Pancreas (tissue), 10 donors: ENCODE results near the gene ARHGDIB. TPM values are rescaled to one million over a fixed set of nuclear protein-coding genes. Genes with fewer than 3 reads are reported as not detected.

ENCODE experiments used
- ATAC-seq, 4 donors: fragments of 200-7000 bp; cut with Tn5 transposase; one replicate each; pipeline versions ENCODE4 v1.8.0 to v1.9.1; 2020; ENCODE audit warnings: mild to moderate bottlenecking in 4 of 4, moderate library complexity in 4 of 4
- DNase-seq, 6 donors: peaks; one replicate each; pipeline ENCODE4 v3.0.0-alpha.2; 2020
- FAIRE-seq: peaks from 2 replicates; lab custom pipeline; 2012; peaks lifted over from hg19 to GRCh38; lab: Jason Lieb, UNC
- H3K27ac ChIP-seq, 4 donors: fragments of 200-600 bp; sonication (generic); 1 replicate in 3 of 4; 2 replicates in 1 of 4; pipeline versions ENCODE4 v1.5.0 to v1.8.0; 2020
- H3K27me3 ChIP-seq, 4 donors: fragments of 200-600 bp; one replicate each; pipeline ENCODE4 v1.8.0; 2021
- H3K36me3 ChIP-seq, 3 donors: fragments of 200-600 bp; sonication (generic) in 1 of 3; one replicate each; pipeline versions ENCODE4 v1.5.0 to v1.8.0; 2020 to 2021
- H3K4me1 ChIP-seq, 3 donors: fragments of 200-600 bp; one replicate each; pipeline ENCODE4 v1.8.0; 2021
- H3K4me3 ChIP-seq, 4 donors: fragments of 200-600 bp; sonication (generic) in 2 of 4; one replicate each; pipeline versions ENCODE4 v1.5.0 to v1.8.0; 2020 to 2021
- H3K9me3 ChIP-seq, 4 donors: fragments of 200-600 bp; one replicate each; pipeline ENCODE4 v1.8.0; 2021
- WGBS, 2 donors: extraction: QIAGEN DNeasy Blood & Tissue Kit; methylation state at CpG; one replicate each; pipeline ENCODE4 v1.1.7; 2013; 5-methylcytosine and 5-hydroxymethylcytosine counted together
- intact Hi-C, 3 donors: fragments of 100-400 bp; cut with DNase I; formaldehyde crosslinking; loops; one replicate each; pipeline versions ENCODE4 v1.11.1 to v1.14.2; 2022
- polyA plus RNA-seq, 2 donors: library from polyadenylated mRNA; stranded (reverse); fragments of 200-250 nt; gene quantifications; one replicate each; pipeline ENCODE4 v1.2.3, GENCODE V29; 2013
- total RNA-seq, 6 donors: library from RNA; stranded (reverse); fragmentation: NEBNext Ultra II Directional in 4 of 6; extraction: Animal tissue kit (Norgen Biotek cat#: 25700) in 4 of 6; gene quantifications; one replicate each; pipeline versions ENCODE4 v1.2.1 to v1.2.4, GENCODE V29; 2021 to 2023
- TF ChIP-seq, protein P1 (sequence below), 4 donors: fragments of 200-600 bp; sonication (generic) in 3 of 4; IDR thresholded peaks; one replicate each; pipeline versions ENCODE4 v1.5.0 to v1.8.0; 2021; ENCODE audit warnings: antibody characterized with exemption in 4 of 4
- donor health status: healthy with polysubstance abuse.
- donor health status: DM: no; HTN: no; CAD: no; lungs with moderate emphysema.
- donor health status: DM: no; HTN: no; CAD: no.
- donor health status: control.
- donor health status: control.
- donor health status: Bipolar disorder and iron deficiency.
- donor health status: DM: yes; HTN: yes; CAD: no.
- donor health status: DM: no; HTN: no; CAD: no.
- donor health status: DM: no; HTN: no; CAD: no.
- donor health status: DM: yes; HTN: yes; CAD: no.

The ARHGDIB gene
- total and polyA plus RNA-seq, 8 donors, result 5.8 to 54.8 (median 23.4) TPM

DNA sequence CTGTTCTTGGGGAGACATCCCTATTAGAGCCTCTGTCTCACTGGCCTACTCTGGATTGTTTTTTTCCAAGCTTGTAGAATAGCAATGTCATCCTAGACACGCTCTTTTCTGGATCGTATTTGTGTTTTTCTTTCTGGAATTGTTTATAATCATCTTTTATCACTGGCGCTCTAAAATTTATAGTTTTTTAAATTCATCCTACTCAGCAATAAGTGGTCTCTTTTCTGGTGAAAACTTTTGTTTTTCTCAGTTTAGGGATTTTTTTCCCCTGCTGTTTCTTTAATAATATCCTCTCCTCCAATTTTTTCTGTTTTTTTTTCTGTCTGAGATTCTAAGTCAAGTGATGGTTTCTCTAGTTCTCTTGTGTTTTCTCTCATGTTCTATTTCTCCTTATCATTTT is 36.6 kb upstream of the ARHGDIB start:
- Histone ChIP-seq H3K36me3 (no peaks in the 10 kb centered on the region), H3K9me3 (no peaks in the 10 kb centered on the region), H3K27me3 (no peaks in the 10 kb centered on the region), H3K27ac (no peak overlapping the region), H3K4me1 (peaks cover 0 to 9% (median 0%) of the 10 kb centered on the region in 3 donors), H3K4me3 (no peak overlapping the region)
- 85 to 90% methylated on average over 3 of the region's 3 CpGs for WGBS, 2 donors
- intact Hi-C loops, result loop anchor here in 1 of 3 donors (10.0 kb wide), 1 partner anchor 143 kb away; no protein-coding TSS in a partner anchor
- TF ChIP-seq, protein P1, sequence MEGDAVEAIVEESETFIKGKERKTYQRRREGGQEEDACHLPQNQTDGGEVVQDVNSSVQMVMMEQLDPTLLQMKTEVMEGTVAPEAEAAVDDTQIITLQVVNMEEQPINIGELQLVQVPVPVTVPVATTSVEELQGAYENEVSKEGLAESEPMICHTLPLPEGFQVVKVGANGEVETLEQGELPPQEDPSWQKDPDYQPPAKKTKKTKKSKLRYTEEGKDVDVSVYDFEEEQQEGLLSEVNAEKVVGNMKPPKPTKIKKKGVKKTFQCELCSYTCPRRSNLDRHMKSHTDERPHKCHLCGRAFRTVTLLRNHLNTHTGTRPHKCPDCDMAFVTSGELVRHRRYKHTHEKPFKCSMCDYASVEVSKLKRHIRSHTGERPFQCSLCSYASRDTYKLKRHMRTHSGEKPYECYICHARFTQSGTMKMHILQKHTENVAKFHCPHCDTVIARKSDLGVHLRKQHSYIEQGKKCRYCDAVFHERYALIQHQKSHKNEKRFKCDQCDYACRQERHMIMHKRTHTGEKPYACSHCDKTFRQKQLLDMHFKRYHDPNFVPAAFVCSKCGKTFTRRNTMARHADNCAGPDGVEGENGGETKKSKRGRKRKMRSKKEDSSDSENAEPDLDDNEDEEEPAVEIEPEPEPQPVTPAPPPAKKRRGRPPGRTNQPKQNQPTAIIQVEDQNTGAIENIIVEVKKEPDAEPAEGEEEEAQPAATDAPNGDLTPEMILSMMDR (IDR thresholded peaks at IDR 0.05), result no peak
- no peak for DNase-seq
- FAIRE-seq, result no peak
- no peak for ATAC-seq

DNA sequence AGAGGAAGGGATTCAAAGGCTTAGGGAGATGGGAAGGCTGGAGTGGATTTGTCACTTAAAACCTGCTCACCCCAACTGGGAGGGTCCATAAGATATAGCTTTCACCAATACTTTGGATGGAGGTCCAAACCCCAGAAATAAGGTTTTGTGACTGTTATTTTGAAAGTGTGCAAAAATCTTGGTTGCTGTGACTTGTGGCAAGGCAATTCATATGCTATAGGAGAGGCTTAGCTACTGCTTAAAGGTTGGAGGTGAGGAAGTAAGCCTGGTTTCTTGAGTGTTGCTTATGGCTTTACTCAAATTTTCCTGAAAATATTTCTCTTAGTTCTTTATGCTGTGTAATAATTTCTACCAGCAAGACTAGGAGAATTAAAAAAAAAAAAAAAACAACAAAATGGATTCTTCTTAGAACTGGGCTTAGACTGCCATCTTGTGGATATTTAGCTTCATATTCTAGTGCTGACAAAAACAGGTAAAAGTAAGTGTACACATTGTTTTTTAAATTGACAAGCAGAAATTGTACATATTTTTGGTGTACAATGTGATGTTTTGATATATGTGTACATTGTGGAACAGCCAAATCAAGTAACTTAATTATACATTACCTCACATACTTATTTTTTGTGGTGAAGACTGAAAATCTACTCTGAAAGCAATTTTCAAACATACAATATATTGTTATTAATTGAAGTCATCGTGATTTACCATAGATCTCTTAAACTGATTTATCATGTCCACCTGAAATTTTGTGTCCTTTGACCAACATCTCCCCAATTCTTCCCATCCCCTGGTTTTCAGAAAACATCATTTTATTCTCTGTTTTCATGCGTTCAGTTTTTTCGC is 34.4 kb upstream of the ARHGDIB start:
- peak; percentile 72 to 90 (median 86) for ATAC-seq
- TF ChIP-seq, protein P1 (IDR thresholded peaks at IDR 0.05), result peak; percentile 28 to 53 (median 40)
- Histone ChIP-seq H3K9me3 (no peaks in the 10 kb centered on the region), H3K4me3 (no peak overlapping the region), H3K27ac (no peak overlapping the region), H3K27me3 (no peaks in the 10 kb centered on the region), H3K4me1 (peaks cover 0 to 5% (median 0%) of the 10 kb centered on the region in 3 donors), H3K36me3 (no peaks in the 10 kb centered on the region)
- intact Hi-C loops, result loop anchor here in 1 of 3 donors (10.0 kb wide), 1 partner anchor 141 kb away; no protein-coding TSS in a partner anchor
- FAIRE-seq, result peak; percentile 98
- WGBS, 2 donors, result 78 to 86% methylated on average over 3 of the region's 3 CpGs
- no peak for DNase-seq

DNA sequence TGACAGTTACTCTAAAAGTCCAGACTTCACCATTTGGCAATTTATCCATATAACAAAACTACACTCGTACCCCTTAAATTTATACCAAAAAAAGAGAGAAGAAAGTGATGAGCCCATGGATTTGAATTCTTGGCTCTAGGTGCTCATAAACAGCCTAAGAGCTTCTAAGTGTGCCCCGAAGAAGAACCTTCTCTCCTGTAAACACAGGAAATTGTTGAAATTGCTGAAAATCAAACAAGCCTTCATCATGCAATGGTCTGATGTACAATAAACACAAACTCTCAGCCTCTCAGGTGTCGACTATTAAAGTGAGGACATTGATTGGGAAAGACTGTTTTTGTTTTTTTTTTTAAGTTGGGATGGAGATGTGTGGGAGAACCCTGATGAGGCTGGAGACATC is 33.2 kb upstream of the ARHGDIB start:
- intact Hi-C loops, result loop anchor here in 2 of 3 donors (5.0 to 10.0 kb wide), 2 partner anchors 140 to 147 kb away; no protein-coding TSS in a partner anchor
- H3K27me3 ChIP-seq, result no peaks in the 10 kb centered on the region
- no peak overlapping the region for H3K4me3 ChIP-seq
- DNase-seq (no peak), FAIRE-seq (no peak), ATAC-seq (no peak)
- TF ChIP-seq, protein P1 (IDR thresholded peaks at IDR 0.05), result no peak
- peaks cover 0 to 5% (median 0%) of the 10 kb centered on the region in 3 donors for H3K4me1 ChIP-seq
- WGBS, 2 donors, result 50 to 65% methylated on average over 3 of the region's 3 CpGs
- no peak overlapping the region for H3K27ac ChIP-seq
- no peaks in the 10 kb centered on the region for H3K36me3 ChIP-seq
- H3K9me3 ChIP-seq, result no peaks in the 10 kb centered on the region

DNA sequence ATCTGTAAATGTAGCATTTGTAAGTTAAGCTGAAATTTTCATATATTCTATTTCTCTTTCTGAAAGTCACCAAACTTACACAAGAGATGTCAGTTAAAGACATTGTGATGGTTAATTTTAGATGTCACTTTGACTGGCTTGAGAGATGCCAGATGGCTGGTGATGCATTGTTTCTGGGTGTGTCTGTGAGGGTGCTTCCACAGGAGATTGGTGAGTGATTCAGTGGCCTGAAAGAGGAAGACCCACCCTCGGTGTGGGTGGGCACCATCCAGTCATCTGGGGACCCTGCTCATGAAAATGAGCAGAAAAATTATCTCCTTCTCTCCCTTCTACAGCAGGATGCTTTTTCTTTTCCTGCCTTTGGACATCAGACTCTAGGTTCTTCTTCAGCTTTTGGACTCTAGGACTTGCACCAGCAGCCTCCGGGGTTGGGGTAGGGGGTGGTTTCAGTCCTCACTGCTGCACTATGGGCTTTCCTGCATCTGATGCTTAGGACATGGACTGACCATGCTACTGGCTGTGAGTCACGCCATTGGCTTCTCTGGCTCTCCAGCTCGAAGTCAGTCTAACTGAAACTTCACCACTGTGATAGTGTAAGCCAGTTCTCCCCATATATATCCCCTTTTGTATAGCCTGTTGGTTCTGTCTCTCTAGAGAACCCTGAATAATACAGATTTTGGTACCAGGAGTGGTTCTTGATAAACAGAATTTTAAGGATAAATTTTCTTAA is 32.3 kb upstream of the ARHGDIB start:
- ATAC-seq (no peak), DNase-seq (no peak), FAIRE-seq (no peak)
- H3K4me3 ChIP-seq, result no peak overlapping the region
- 58 to 66% methylated on average over 4 of the region's 4 CpGs for WGBS, 2 donors
- no peaks in the 10 kb centered on the region for H3K36me3 ChIP-seq
- H3K9me3 ChIP-seq, result no peaks in the 10 kb centered on the region
- no peaks in the 10 kb centered on the region for H3K27me3 ChIP-seq
- no peak overlapping the region for H3K27ac ChIP-seq
- peaks cover 0 to 5% (median 0%) of the 10 kb centered on the region in 3 donors for H3K4me1 ChIP-seq
- TF ChIP-seq, protein P1 (IDR thresholded peaks at IDR 0.05), result no peak
- intact Hi-C loops, result loop anchor here in 2 of 3 donors (5.0 to 10.0 kb wide), 2 partner anchors 139 to 146 kb away; no protein-coding TSS in a partner anchor
